Measurements from ENCODE around the gene MLF2.
A peak's percentile ranks its signal among the peaks of the same experiment; 100 is the strongest.
"Not testable (repeated sequence)": the region's sequence is repeated elsewhere in the genome, so short reads cannot be mapped to it uniquely, and the experiment has no call there.

The MLF2 gene

GRCh38 chr12:6729186-6729585 lies 23.8 kb downstream of the MLF2 start:
- no peak for DNase-seq

- no peak for DNase-seq
Observed at GRCh38 chr12:6725350-6725749, 27.6 kb downstream of the MLF2 start.

GRCh38 chr12:6724409-6724797 lies 28.5 kb downstream of the MLF2 start:
- no peak for DNase-seq

GRCh38 chr12:6723607-6724408 lies 29.1 kb downstream of the MLF2 start, which contains the start of gene COPS7A:
COPS7A (plus strand) TSS chr12:6724046; CDS start chr12:6724657, 611 bp downstream.
- DNase-seq = peak; percentile 98

GRCh38 chr12:6722863-6723262 lies 30.1 kb downstream of the MLF2 start:
- DNase-seq = no peak

GRCh38 chr12:6716874-6717437 lies 36.0 kb downstream of the MLF2 start:
- DNase-seq = no peak

GRCh38 chr12:6716031-6716873 lies 36.7 kb downstream of the MLF2 start:
- DNase-seq = not testable (repeated sequence)

- DNase-seq = no peak
Observed at GRCh38 chr12:6708960-6709394, 44.0 kb downstream of the MLF2 start.

GRCh38 chr12:6708351-6708750 lies 44.6 kb downstream of the MLF2 start:
- DNase-seq = not testable (repeated sequence)

- no peak for DNase-seq
Observed at GRCh38 chr12:6703631-6704030, 49.3 kb downstream of the MLF2 start.

GRCh38 chr12:6701078-6701768 lies 51.7 kb downstream of the MLF2 start:
- DNase-seq = no peak

GRCh38 chr12:6700646-6701051 lies 52.3 kb downstream of the MLF2 start, which contains the start of gene PIANP:
PIANP (minus strand) TSS chr12:6700815; CDS start chr12:6698061, 2,754 bp downstream.
- DNase-seq = peak; percentile 17

GRCh38 chr12:6699989-6700645 lies 52.8 kb downstream of the MLF2 start:
- DNase-seq = no peak

GRCh38 chr12:6699259-6699988 lies 53.5 kb downstream of the MLF2 start:
- no peak for DNase-seq

GRCh38 chr12:6698352-6699046 lies 54.4 kb downstream of the MLF2 start:
- DNase-seq = no peak

Measured in NCI-H1436 (cell line).